HUES6 (cell line): ENCODE measurements around the gene JAGN1.
"Not testable (repeated sequence)": the region's sequence is repeated elsewhere in the genome, so short reads cannot be mapped to it uniquely, and the experiment has no call there.

ENCODE experiments used
- H3K27ac ChIP-seq: 2 replicates; pipeline ENCODE4 v1.7.0; 2013; ENCODE audit warnings: low read depth, mild to moderate bottlenecking, low read length, inconsistent platforms
- H3K27me3 ChIP-seq: 2 replicates; pipeline ENCODE4 v1.6.1; 2013; ENCODE audit warnings: low read length; ENCODE audit not compliant: control insufficient read depth, insufficient read depth
- H3K36me3 ChIP-seq: 2 replicates; pipeline ENCODE4 v1.6.1; 2013; ENCODE audit warnings: low read length; ENCODE audit not compliant: control insufficient read depth, insufficient read depth
- H3K4me1 ChIP-seq: 2 replicates; pipeline ENCODE4 v1.6.1; 2013; ENCODE audit warnings: low read length; ENCODE audit not compliant: control insufficient read depth, insufficient read depth
- H3K4me3 ChIP-seq: 2 replicates; pipeline ENCODE4 v1.5.1; 2013; ENCODE audit warnings: low read depth, low read length
- H3K9ac ChIP-seq: one replicate; pipeline ENCODE4 v1.6.1; 2013; ENCODE audit warnings: mild to moderate bottlenecking, low read length
- H3K9me3 ChIP-seq: 2 replicates; pipeline ENCODE4 v1.6.1; 2013; ENCODE audit warnings: low read depth, low read length; ENCODE audit not compliant: control insufficient read depth, insufficient read depth

The JAGN1 gene

DNA sequence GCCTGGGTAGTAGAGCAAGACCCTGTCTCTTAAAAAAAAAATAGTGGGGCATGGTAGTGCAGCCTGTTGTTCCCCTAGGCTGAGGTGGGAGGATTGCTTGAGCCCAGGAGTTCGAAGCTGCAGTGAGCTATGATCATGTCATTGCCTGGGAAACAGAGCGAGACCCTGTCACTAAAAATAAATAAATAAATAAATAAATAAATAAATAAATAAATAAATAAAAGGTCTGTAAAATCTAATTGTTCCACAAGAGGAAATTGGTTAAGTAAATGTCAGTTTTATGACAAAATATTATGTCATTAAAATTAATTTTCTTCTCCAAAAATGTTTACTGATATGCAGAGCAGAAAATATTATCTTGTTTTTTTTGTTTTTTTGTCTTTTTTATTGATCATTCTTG is 48.6 kb downstream of the JAGN1 start:
- no peak overlapping the region for H3K27ac ChIP-seq
- H3K27me3 ChIP-seq, result no peaks in the 10 kb centered on the region
- no peaks in the 10 kb centered on the region; the same call in 1 of the 2 replicates for H3K9me3 ChIP-seq
- H3K4me1 ChIP-seq, result peaks cover 7% of the 10 kb centered on the region
- H3K9ac ChIP-seq, result no peak overlapping the region
- no peak overlapping the region for H3K4me3 ChIP-seq
- peaks cover 25% of the 10 kb centered on the region for H3K36me3 ChIP-seq

- H3K4me3 ChIP-seq, H3K4me1 ChIP-seq, H3K27me3 ChIP-seq, H3K9ac ChIP-seq, H3K27ac ChIP-seq, H3K9me3 ChIP-seq: not testable (repeated sequence)
- H3K36me3 ChIP-seq, result peaks cover 30% of the 10 kb centered on the region
Observed at GRCh38 chr3:9939906-9940305, 49.5 kb downstream of the JAGN1 start.

GRCh38 chr3:9940746-9941145 is 50.3 kb downstream of the JAGN1 start:
- no peak overlapping the region for H3K4me3 ChIP-seq
- H3K36me3 ChIP-seq, result peaks cover 26% of the 10 kb centered on the region
- no peaks in the 10 kb centered on the region; the same call in 1 of the 2 replicates for H3K9me3 ChIP-seq
- no peak overlapping the region for H3K9ac ChIP-seq
- no peaks in the 10 kb centered on the region for H3K27me3 ChIP-seq
- H3K4me1 ChIP-seq, result no peaks in the 10 kb centered on the region
- no peak overlapping the region for H3K27ac ChIP-seq

DNA sequence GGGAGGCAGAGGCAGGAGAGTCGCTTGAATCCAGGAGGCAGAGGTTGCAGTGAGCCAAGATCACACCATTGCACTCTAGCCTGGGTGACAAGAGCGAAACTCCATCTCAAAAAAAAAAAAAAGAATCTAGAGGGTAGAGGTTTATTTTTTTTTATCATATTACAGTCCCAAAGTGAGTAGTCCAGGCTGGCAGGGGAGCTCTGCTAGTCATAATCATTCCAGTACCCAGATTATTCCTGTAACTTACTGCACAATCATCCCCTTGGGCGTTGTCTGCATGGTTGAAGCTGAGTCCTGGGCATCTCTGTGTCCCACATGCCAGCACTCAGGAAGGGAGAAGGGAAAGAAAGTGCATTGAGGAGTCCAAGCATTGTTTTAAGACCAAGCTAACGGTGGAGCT is 51.8 kb downstream of the JAGN1 start:
- H3K27me3 ChIP-seq, result no peaks in the 10 kb centered on the region
- H3K9ac ChIP-seq, result no peak overlapping the region
- H3K4me1 ChIP-seq, result no peaks in the 10 kb centered on the region
- H3K4me3 ChIP-seq, result no peak overlapping the region
- H3K27ac ChIP-seq, result no peak overlapping the region
- no peaks in the 10 kb centered on the region; the same call in 1 of the 2 replicates for H3K9me3 ChIP-seq
- H3K36me3 ChIP-seq, result peaks cover 19% of the 10 kb centered on the region; the same call in 1 of the 2 replicates

DNA sequence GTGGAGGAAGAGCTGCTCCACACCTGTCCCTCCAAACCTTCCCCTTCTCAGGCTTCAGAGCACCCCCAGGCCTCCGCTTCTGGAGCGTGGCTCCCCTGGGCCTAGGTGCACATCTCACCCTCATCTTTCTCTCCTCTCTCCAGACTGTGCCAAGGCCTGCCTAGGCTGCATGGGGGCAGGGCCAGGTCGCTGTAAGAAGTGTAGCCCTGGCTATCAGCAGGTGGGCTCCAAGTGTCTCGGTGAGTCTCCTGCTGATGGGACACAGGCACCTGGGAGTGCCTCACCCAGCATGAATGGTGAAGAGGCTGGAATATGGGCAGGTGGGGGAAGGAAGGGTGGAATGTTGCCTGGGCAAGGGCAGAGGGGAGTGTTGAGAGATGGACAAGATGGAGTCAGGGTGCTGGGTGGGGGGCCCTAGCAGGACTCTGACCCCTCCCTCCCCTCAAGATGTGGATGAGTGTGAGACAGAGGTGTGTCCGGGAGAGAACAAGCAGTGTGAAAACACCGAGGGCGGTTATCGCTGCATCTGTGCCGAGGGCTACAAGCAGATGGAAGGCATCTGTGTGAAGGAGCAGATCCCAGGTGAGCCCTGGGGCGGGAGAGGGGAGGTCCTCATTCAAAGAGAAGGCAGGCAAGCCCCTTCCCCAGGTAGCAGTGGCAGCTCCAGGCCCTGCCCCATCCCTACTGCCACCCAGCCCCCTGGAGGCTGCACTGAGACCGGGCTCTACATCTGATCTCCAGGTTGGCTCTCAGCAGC is 52.7 kb downstream of the JAGN1 start:
- H3K4me3 ChIP-seq, result no peak overlapping the region
- H3K36me3 ChIP-seq, result peaks cover 13% of the 10 kb centered on the region; the same call in 1 of the 2 replicates
- H3K9ac ChIP-seq, result no peak overlapping the region
- no peaks in the 10 kb centered on the region for H3K4me1 ChIP-seq
- no peaks in the 10 kb centered on the region; the same call in 1 of the 2 replicates for H3K9me3 ChIP-seq
- H3K27me3 ChIP-seq, result no peaks in the 10 kb centered on the region
- no peak overlapping the region for H3K27ac ChIP-seq
